ENCODE results near the gene CNTRL.
"Not testable (repeated sequence)": the region's sequence is repeated elsewhere in the genome, so short reads cannot be mapped to it uniquely, and the experiment has no call there.

Gene CNTRL

GRCh38 chr9:121074370-121075250 lies at the start of gene CNTRL:
Gene CNTRL, plus strand, starts transcription at chr9:121074955. Its CDS starts 13,372 bp downstream, at chr9:121088327.
- peak; percentile 83 to 88 for DNase-seq

GRCh38 chr9:121026260-121026691 lies 48.5 kb upstream of the CNTRL start:
- no peak for DNase-seq

GRCh38 chr9:121026768-121027167 lies 48.0 kb upstream of the CNTRL start:
- no peak for DNase-seq

- DNase-seq: not testable (repeated sequence)
Observed at GRCh38 chr9:121028285-121028684, 46.5 kb upstream of the CNTRL start.

- no peak for DNase-seq
Observed at GRCh38 chr9:121029469-121029868, 45.3 kb upstream of the CNTRL start.

- DNase-seq: no peak
Observed at GRCh38 chr9:121034529-121034928, 40.2 kb upstream of the CNTRL start.

- DNase-seq: not testable (repeated sequence)
Observed at GRCh38 chr9:121035717-121036116, 39.0 kb upstream of the CNTRL start.

GRCh38 chr9:121038362-121038761 lies 36.4 kb upstream of the CNTRL start:
- DNase-seq: no peak

GRCh38 chr9:121038804-121039203 lies 36.0 kb upstream of the CNTRL start:
- DNase-seq: no peak

- no peak for DNase-seq
Observed at GRCh38 chr9:121048175-121048574, 26.6 kb upstream of the CNTRL start.

- DNase-seq: no peak
Observed at GRCh38 chr9:121048618-121049017, 26.1 kb upstream of the CNTRL start.

- no peak for DNase-seq
Observed at GRCh38 chr9:121050128-121050988, 24.4 kb upstream of the CNTRL start, which contains the start of gene C5. Gene C5, minus strand, starts transcription at chr9:121050275. Its CDS starts 29 bp downstream, at chr9:121050246.

- no peak for DNase-seq
Observed at GRCh38 chr9:121053544-121053943, 21.2 kb upstream of the CNTRL start.

GRCh38 chr9:121055642-121056143 lies 19.1 kb upstream of the CNTRL start:
- no peak for DNase-seq

GRCh38 chr9:121057821-121058220 lies 16.9 kb upstream of the CNTRL start:
- DNase-seq: no peak

GRCh38 chr9:121059513-121059912 lies 15.2 kb upstream of the CNTRL start:
- no peak for DNase-seq

- peak in 1 of 2 experiments; percentile 12 for DNase-seq
Observed at GRCh38 chr9:121059998-121060636, 14.6 kb upstream of the CNTRL start.

- DNase-seq: no peak
Observed at GRCh38 chr9:121066850-121067249, 7.9 kb upstream of the CNTRL start.

- DNase-seq: no peak
Observed at GRCh38 chr9:121067640-121068039, 7.1 kb upstream of the CNTRL start.

GRCh38 chr9:121069396-121069795 lies 5.4 kb upstream of the CNTRL start:
- DNase-seq: no peak

- no peak for DNase-seq
Observed at GRCh38 chr9:121071370-121071755, 3.4 kb upstream of the CNTRL start.

- no peak for DNase-seq
Observed at GRCh38 chr9:121071756-121072421, 2.9 kb upstream of the CNTRL start.
